ENCODE results near the gene CNIH2.
A peak's percentile ranks its signal among the peaks of the same experiment; 100 is the strongest.

The CNIH2 gene

DNA sequence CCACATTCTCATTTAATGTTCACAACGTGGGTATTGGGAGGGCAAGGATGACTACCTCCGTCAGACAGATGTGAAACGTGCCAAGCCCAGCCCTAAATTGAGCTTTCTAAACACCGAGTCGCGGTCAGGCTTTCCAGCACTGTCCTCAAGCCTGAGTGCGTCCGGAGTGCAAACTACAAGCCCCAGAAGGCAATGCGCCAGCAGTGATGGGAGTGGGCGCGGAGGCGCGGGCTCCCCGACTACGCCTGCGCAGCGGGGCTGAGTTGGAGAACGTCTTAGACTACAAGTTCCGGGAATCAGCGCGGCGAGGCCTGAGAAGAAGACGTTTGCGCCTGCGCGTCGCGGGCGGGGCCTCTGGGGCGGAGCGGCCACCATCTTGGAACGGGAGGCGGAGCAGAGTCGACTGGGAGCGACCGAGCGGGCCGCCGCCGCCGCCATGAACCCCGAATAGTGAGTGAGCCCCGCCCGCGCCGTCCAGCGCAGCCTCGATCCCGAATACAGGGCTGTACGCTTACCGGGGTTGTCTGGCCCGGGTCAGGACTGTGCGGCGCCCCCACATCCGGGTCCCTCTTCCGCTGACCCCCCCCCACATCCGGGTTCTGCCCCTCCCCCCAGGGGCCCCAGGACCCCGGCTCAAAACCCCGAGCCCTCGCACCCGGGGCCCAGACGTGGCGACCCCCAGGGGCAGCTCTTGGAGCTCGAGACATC is 9.6 kb upstream of the CNIH2 start, which contains the start of gene RAB1B:
Gene RAB1B, plus strand, starts transcription at position 396 of the 708 bp plus-strand sequence. Its CDS starts 41 bp downstream, at position 437.
- TF ChIP-seq EZH2phosphoT487 (IDR thresholded peaks at IDR 0.05; ENCODE audit: borderline replicate concordance), result no peak
- TF ChIP-seq, protein P1, sequence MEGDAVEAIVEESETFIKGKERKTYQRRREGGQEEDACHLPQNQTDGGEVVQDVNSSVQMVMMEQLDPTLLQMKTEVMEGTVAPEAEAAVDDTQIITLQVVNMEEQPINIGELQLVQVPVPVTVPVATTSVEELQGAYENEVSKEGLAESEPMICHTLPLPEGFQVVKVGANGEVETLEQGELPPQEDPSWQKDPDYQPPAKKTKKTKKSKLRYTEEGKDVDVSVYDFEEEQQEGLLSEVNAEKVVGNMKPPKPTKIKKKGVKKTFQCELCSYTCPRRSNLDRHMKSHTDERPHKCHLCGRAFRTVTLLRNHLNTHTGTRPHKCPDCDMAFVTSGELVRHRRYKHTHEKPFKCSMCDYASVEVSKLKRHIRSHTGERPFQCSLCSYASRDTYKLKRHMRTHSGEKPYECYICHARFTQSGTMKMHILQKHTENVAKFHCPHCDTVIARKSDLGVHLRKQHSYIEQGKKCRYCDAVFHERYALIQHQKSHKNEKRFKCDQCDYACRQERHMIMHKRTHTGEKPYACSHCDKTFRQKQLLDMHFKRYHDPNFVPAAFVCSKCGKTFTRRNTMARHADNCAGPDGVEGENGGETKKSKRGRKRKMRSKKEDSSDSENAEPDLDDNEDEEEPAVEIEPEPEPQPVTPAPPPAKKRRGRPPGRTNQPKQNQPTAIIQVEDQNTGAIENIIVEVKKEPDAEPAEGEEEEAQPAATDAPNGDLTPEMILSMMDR (conservative IDR thresholded peaks at IDR 0.05; ENCODE audit: low read length), result no peak
- Histone ChIP-seq H3K36me3 (ENCODE audit: insufficient read depth, low read length) (peaks cover 30% of the 10 kb centered on the region; the same call in 1 of the 2 replicates), H4K20me1 (ENCODE audit: insufficient read depth, low read length, poor library complexity, severe bottlenecking) (peaks cover 22% of the 10 kb centered on the region), H3K9ac (ENCODE audit: low read depth, low read length, poor library complexity, severe bottlenecking) (peak within 1 kb of the TSS; percentile 96), H3K9me3 (ENCODE audit: insufficient read depth, low read depth, low read length) (no peaks in the 10 kb centered on the region), H3F3A (ENCODE audit: low read depth) (no peaks in the 10 kb centered on the region), H3K27me3 (ENCODE audit: insufficient read depth, low read length, poor library complexity, severe bottlenecking) (no peaks in the 10 kb centered on the region), H3K79me2 (ENCODE audit: insufficient read depth, low read length) (peaks cover 36% of the 10 kb centered on the region), H3K4me2 (ENCODE audit: low read depth, low read length, poor library complexity, severe bottlenecking) (peak within 1 kb of the TSS; percentile 100), H3K4me3 (ENCODE audit: low read length, poor library complexity, severe bottlenecking) (peak within 1 kb of the TSS; percentile 96), H3K9me2 (replicated peaks; ENCODE audit: low read depth, low read length) (no peaks in the 10 kb centered on the region), H3K4me1 (ENCODE audit: insufficient read depth, low read length, poor library complexity, severe bottlenecking) (peaks cover 38% of the 10 kb centered on the region), H2AFZ (ENCODE audit: low read length) (peak within 1 kb of the TSS; percentile 87)

DNA sequence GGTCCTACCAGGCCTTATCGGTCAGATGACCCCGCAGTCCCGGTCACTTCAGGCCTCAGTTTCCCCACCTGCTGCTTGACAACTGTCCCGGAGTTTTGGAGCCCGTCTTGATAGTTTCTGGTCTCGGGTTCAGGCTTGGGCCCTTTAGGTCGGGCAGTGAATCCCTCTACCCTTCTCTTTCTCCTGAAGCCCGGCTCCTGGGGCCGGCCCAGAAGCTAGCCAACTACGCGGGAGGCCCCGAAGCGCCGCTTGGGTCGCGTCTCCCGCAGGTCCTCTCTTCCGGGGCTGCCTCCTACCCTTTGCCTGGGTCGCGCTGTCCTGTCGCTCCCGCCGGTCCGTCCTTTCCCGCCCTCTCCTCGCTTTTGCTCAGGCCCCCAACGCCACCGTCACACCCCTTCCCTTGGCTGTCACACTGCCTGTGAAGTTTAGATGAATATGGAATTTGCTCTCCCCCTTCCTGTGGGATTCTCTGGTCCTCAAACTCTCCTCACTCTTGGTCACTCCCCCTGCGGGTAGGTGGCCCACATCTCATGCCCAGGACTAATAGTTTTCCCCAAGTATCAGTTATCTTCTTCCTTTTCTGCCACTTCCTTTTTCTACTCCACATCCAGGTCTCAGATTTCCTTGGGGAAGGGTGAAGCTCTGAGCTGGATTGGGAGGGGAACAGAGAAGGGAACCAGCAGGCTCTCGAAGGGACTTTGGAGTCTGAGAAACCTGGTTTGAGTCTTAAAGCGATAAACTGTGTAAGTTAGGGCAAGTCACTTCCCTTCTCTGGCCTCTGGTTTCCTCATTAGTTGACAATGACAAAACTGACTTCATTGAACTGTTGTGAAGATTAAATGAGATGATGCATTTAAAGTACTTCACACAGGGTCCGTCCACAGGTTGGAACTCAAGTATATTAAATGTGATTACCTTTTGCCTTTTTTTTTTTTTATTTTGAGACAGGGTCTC is 8.7 kb upstream of the CNIH2 start:
- peak overlapping the region; percentile 96 for H3K9ac ChIP-seq (ENCODE audit: low read depth, low read length, poor library complexity, severe bottlenecking)
- no peaks in the 10 kb centered on the region for H3K9me3 ChIP-seq (ENCODE audit: insufficient read depth, low read depth, low read length)
- no peaks in the 10 kb centered on the region for H3F3A ChIP-seq (ENCODE audit: low read depth)
- peaks cover 36% of the 10 kb centered on the region for H3K79me2 ChIP-seq (ENCODE audit: insufficient read depth, low read length)
- TF ChIP-seq, protein P1 (conservative IDR thresholded peaks at IDR 0.05; ENCODE audit: low read length), result peak; percentile 29
- TF ChIP-seq EZH2phosphoT487 (IDR thresholded peaks at IDR 0.05; ENCODE audit: borderline replicate concordance), result no peak
- H3K36me3 ChIP-seq (ENCODE audit: insufficient read depth, low read length), result peaks cover 33% of the 10 kb centered on the region; the same call in 1 of the 2 replicates
- H3K27me3 ChIP-seq (ENCODE audit: insufficient read depth, low read length, poor library complexity, severe bottlenecking), result no peaks in the 10 kb centered on the region
- peak overlapping the region; percentile 100 for H3K4me2 ChIP-seq (ENCODE audit: low read depth, low read length, poor library complexity, severe bottlenecking)
- no peaks in the 10 kb centered on the region for H3K9me2 ChIP-seq (replicated peaks; ENCODE audit: low read depth, low read length)
- peak overlapping the region; percentile 73 for H2AFZ ChIP-seq (ENCODE audit: low read length)
- H4K20me1 ChIP-seq (ENCODE audit: insufficient read depth, low read length, poor library complexity, severe bottlenecking), result peaks cover 22% of the 10 kb centered on the region
- H3K4me3 ChIP-seq (ENCODE audit: low read length, poor library complexity, severe bottlenecking), result peak overlapping the region; percentile 96
- peaks cover 38% of the 10 kb centered on the region for H3K4me1 ChIP-seq (ENCODE audit: insufficient read depth, low read length, poor library complexity, severe bottlenecking)

DNA sequence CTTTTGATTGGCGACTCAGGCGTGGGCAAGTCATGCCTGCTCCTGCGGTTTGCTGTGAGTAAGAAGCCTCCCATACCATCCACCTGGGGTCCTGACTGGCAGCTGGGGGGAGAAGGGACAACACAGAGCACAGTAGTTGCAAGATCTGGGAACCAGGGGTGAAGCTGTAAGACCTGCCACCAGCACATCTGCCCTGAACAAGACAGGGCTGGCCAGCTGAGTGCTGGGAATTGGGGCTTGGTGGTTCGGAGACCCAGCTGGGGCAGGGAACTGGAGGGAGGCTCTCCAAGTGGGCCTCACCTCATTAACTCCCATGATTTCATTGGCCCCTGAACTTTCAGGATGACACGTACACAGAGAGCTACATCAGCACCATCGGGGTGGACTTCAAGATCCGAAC is 6.2 kb upstream of the CNIH2 start:
- Histone ChIP-seq H3F3A (ENCODE audit: low read depth) (no peaks in the 10 kb centered on the region), H2AFZ (ENCODE audit: low read length) (no peak overlapping the region), H3K27me3 (ENCODE audit: insufficient read depth, low read length, poor library complexity, severe bottlenecking) (no peaks in the 10 kb centered on the region), H4K20me1 (ENCODE audit: insufficient read depth, low read length, poor library complexity, severe bottlenecking) (peaks cover 22% of the 10 kb centered on the region), H3K79me2 (ENCODE audit: insufficient read depth, low read length) (peaks cover 36% of the 10 kb centered on the region), H3K9me3 (ENCODE audit: insufficient read depth, low read depth, low read length) (no peaks in the 10 kb centered on the region), H3K9ac (ENCODE audit: low read depth, low read length, poor library complexity, severe bottlenecking) (no peak overlapping the region), H3K36me3 (ENCODE audit: insufficient read depth, low read length) (peaks cover 42% of the 10 kb centered on the region; the same call in 1 of the 2 replicates), H3K4me1 (ENCODE audit: insufficient read depth, low read length, poor library complexity, severe bottlenecking) (peaks cover 38% of the 10 kb centered on the region), H3K4me2 (ENCODE audit: low read depth, low read length, poor library complexity, severe bottlenecking) (peak overlapping the region; percentile 42), H3K9me2 (replicated peaks; ENCODE audit: low read depth, low read length) (no peaks in the 10 kb centered on the region), H3K4me3 (ENCODE audit: low read length, poor library complexity, severe bottlenecking) (no peak overlapping the region)
- TF ChIP-seq EZH2phosphoT487 (IDR thresholded peaks at IDR 0.05; ENCODE audit: borderline replicate concordance), result no peak
- TF ChIP-seq, protein P1 (conservative IDR thresholded peaks at IDR 0.05; ENCODE audit: low read length), result no peak

All from Loucy (cell line).